HepG2 (cell line): ENCODE measurements around the gene KRT33A. TPM values are rescaled to one million over a fixed set of nuclear protein-coding genes. Genes with fewer than 3 reads are reported as not detected.

Experiments used
- ATAC-seq: fragments of 200-7000 bp; cut with Tn5 transposase; 3 replicates; pipeline ENCODE4 v1.9.1; 2020; ENCODE audit warnings: mild to moderate bottlenecking, moderate library complexity
- BruUV-seq: library from RNA; stranded (reverse); fragments of 400-500 nt; replicated peaks from 2 replicates; lab custom pipeline; 2021; lab: Mats Ljungman, UMichigan
- CTCF ChIA-PET: fragments of 300-600 bp; formaldehyde crosslinking; extraction: SDS; loops from one replicate; lab custom pipeline; 2021; ENCODE audit warnings: low total read pairs, inconsistent platforms, low intra/inter-chr PET ratio; lab: Yijun Ruan, JAX
- POLR2A ChIA-PET: fragments of 350-600 bp; sonication (Branson Sonifier 250); formaldehyde crosslinking; loops from one replicate; lab custom pipeline; 2020; ENCODE audit warnings: antibody characterized with exemption, inconsistent platforms; lab: Yijun Ruan, JAX
- DNase-seq: peaks from one replicate; pipeline ENCODE4 v3.0.0-alpha.2; 2015; ENCODE audit warnings: low spot score
- FAIRE-seq: peaks from 3 replicates; lab custom pipeline; 2011; peaks lifted over from hg19 to GRCh38; lab: Jason Lieb, UNC
- H2AFZ ChIP-seq: one replicate; pipeline ENCODE4 v1.6.1; 2011; ENCODE audit warnings: low read length, inconsistent platforms
- H3K27ac ChIP-seq: fragments of 300-600 bp; 3 replicates; pipeline ENCODE4 v1.8.0; 2011; ENCODE audit warnings: mixed run types, mild to moderate bottlenecking, mixed read lengths, low read length, inconsistent platforms; ENCODE audit not compliant: insufficient read depth; ENCODE audit errors: extremely low read length
- H3K27me3 ChIP-seq, 2 experiments: fragments of 200-600 bp in 1 of 2; 2 replicates in 1 of 2; 3 replicates in 1 of 2; pipeline versions ENCODE4 v1.6.0 to v1.8.0; 2011; ENCODE audit warnings: low read length in 2 of 2, mild to moderate bottlenecking in 2 of 2, moderate library complexity in 2 of 2, inconsistent platforms in 1 of 2; ENCODE audit not compliant: insufficient read depth in 2 of 2, control insufficient read depth in 1 of 2
- H3K36me3 ChIP-seq, 2 experiments: fragments of 200-600 bp in 1 of 2; replicated peaks in 1 of 2; 2 replicates in 1 of 2; 3 replicates in 1 of 2; pipeline versions ENCODE4 v1.5.1 to v1.8.0; 2011; ENCODE audit warnings: low read length in 2 of 2, inconsistent platforms in 1 of 2; ENCODE audit not compliant: insufficient read depth in 2 of 2, control insufficient read depth in 1 of 2
- H3K4me1 ChIP-seq: 2 replicates; pipeline ENCODE4 v1.5.1; 2012; ENCODE audit warnings: low read length, inconsistent platforms; ENCODE audit not compliant: insufficient read depth
- H3K4me2 ChIP-seq: 2 replicates; pipeline ENCODE4 v1.6.0; 2011; ENCODE audit warnings: low read depth, low read length, inconsistent platforms
- H3K4me3 ChIP-seq, 3 experiments: fragments of 200-600 bp in 1 of 3; sonication (generic), shearing (Covaris generic) in 1 of 3; replicated peaks in 1 of 3; 2 replicates each; pipeline ENCODE4 v1.5.1; 2011 to 2016; ENCODE audit warnings: low read length in 3 of 3, inconsistent platforms in 2 of 3, low read depth in 2 of 3, mild to moderate bottlenecking in 2 of 3, control low read depth in 1 of 3, mixed read lengths in 1 of 3; ENCODE audit not compliant: insufficient read depth in 1 of 3
- H3K79me2 ChIP-seq: one replicate; pipeline ENCODE4 v1.6.1; 2011; ENCODE audit warnings: low read length, inconsistent platforms; ENCODE audit not compliant: insufficient read depth
- H3K9ac ChIP-seq: 2 replicates; pipeline ENCODE4 v1.6.0; 2011; ENCODE audit warnings: mild to moderate bottlenecking, low read depth, low read length, inconsistent platforms; ENCODE audit not compliant: insufficient read depth
- H3K9me3 ChIP-seq: 2 replicates; pipeline ENCODE4 v1.5.1; 2012; ENCODE audit warnings: mild to moderate bottlenecking, low read length
- H4K20me1 ChIP-seq: 2 replicates; pipeline ENCODE4 v1.6.0; 2011; ENCODE audit warnings: inconsistent platforms, mild to moderate bottlenecking, low read length, moderate library complexity; ENCODE audit not compliant: insufficient read depth
- BRF2 ChIP-seq: sonication (generic); formaldehyde crosslinking; IDR thresholded peaks from 2 replicates; pipeline ENCODE4 v1.8.1; 2022; ENCODE audit warnings: mild to moderate bottlenecking, missing genetic modification reagents
- CREB3 ChIP-seq: sonication (generic); formaldehyde crosslinking; IDR thresholded peaks from 2 replicates; pipeline ENCODE4 v1.5.0; 2020; ENCODE audit warnings: missing genetic modification reagents
- GABPA ChIP-seq, 2 experiments: IDR thresholded peaks; 2 replicates each; pipeline ENCODE4 v1.6.1; 2011 to 2016; ENCODE audit warnings: low read depth in 2 of 2, low read length in 1 of 2, missing biosample characterization in 1 of 2, missing genetic modification characterization in 1 of 2
- MAZ ChIP-seq, 2 experiments: sonication (generic) in 1 of 2; formaldehyde crosslinking in 1 of 2; IDR thresholded peaks; 2 replicates each; pipeline versions ENCODE4 v1.5.0 to v1.6.1; 2012 to 2020; ENCODE audit warnings: low read depth in 2 of 2, mild to moderate bottlenecking in 2 of 2, borderline replicate concordance in 1 of 2, improper control_type of control experiment in 1 of 2, low read length in 1 of 2, missing genetic modification reagents in 1 of 2, moderate library complexity in 1 of 2
- NCOR1 ChIP-seq: fragments of 200-600 bp; sonication (generic); IDR thresholded peaks from 2 replicates; pipeline ENCODE4 v1.7.0; 2017; ENCODE audit warnings: antibody characterized with exemption, low read length, borderline replicate concordance
- NR1H2 ChIP-seq: sonication (generic); formaldehyde crosslinking; IDR thresholded peaks from 2 replicates; pipeline ENCODE4 v1.8.1; 2022; ENCODE audit warnings: low read depth, missing genetic modification reagents, borderline replicate concordance
- PLSCR1 ChIP-seq: sonication (generic); formaldehyde crosslinking; IDR thresholded peaks from 2 replicates; pipeline ENCODE4 v1.5.0; 2020; ENCODE audit warnings: missing genetic modification reagents, mild to moderate bottlenecking, borderline replicate concordance
- TCF7 ChIP-seq: sonication (generic); IDR thresholded peaks from 2 replicates; pipeline ENCODE4 v1.6.1; 2016; ENCODE audit warnings: antibody characterized with exemption, low read depth
- ZBTB8A ChIP-seq: sonication (generic); formaldehyde crosslinking; IDR thresholded peaks from 2 replicates; pipeline ENCODE4 v1.4.0; 2020; ENCODE audit warnings: mild to moderate bottlenecking, low read depth, missing genetic modification reagents, borderline replicate concordance
- ZNF326 ChIP-seq: sonication (generic); formaldehyde crosslinking; IDR thresholded peaks from 2 replicates; pipeline ENCODE4 v1.4.0; 2020; ENCODE audit warnings: missing genetic modification reagents, borderline replicate concordance
- ZNF740 ChIP-seq: sonication (generic); formaldehyde crosslinking; IDR thresholded peaks from 2 replicates; pipeline ENCODE4 v1.4.0; 2020; ENCODE audit warnings: missing genetic modification reagents
- ZSCAN20 ChIP-seq: sonication (generic); formaldehyde crosslinking; IDR thresholded peaks from 2 replicates; pipeline ENCODE4 v1.4.0; 2020; ENCODE audit warnings: missing genetic modification reagents, mild to moderate bottlenecking, borderline replicate concordance
- ZXDC ChIP-seq: sonication (generic); formaldehyde crosslinking; IDR thresholded peaks from 2 replicates; pipeline ENCODE4 v1.5.0; 2020; ENCODE audit warnings: mild to moderate bottlenecking, missing genetic modification reagents
- WGBS: methylation state at CpG from one replicate; pipeline ENCODE4 v1.1.6; 2017; ENCODE audit warnings: low lambda C conversion rate; 5-methylcytosine and 5-hydroxymethylcytosine counted together
- in situ Hi-C: cut with HindIII; loops from 2 replicates; pipeline ENCODE4 v1.10.0; 2017; ENCODE audit warnings: low pct_unique_long_range_greater_than_20kb; ENCODE audit not compliant: extremely low pct_ligation_motif_present
- intact Hi-C: fragments of 100-400 bp; cut with micrococcal nuclease; formaldehyde crosslinking; loops from one replicate; pipeline ENCODE4 v1.10.0; 2022; ENCODE audit not compliant: unreplicated experiment
- polyA plus RNA-seq, 8 experiments: library from polyadenylated mRNA; depleted of rRNA in 3 of 8; stranded (reverse) in 7 of 8; unstranded in 1 of 8; fragments of >200 nt; fragmentation: Illumina TruSeq in 4 of 8; extraction: Trizol in 4 of 8; gene quantifications; 2 replicates each; pipeline versions ENCODE4 v1.2.1 to v1.2.3, GENCODE V29; 2011 to 2016; ENCODE audit warnings: low read depth in 4 of 8, missing spikeins in 1 of 8, mixed read lengths in 1 of 8; ENCODE audit not compliant: insufficient read depth in 1 of 8
- total RNA-seq, 5 experiments: library from RNA; depleted of rRNA; stranded (reverse); fragments of >200 nt; fragmentation: Illumina TruSeq; extraction: Trizol; gene quantifications; 2 replicates each; pipeline ENCODE4 v1.2.3, GENCODE V29; 2016; ENCODE audit warnings: low read depth in 1 of 5

KRT33A gene
- total and polyA plus RNA-seq, 2 of the 13 experiments (the other 11 are each of a cell fraction or from before 2014, with no cell fraction given) = not detected

- no peak for TF ChIP-seq BRF2 (CRISPR knock-in tag)
- TF ChIP-seq, all 625 proteins: peak for 0
Measured at GRCh38 chr17:41326173-41327145, 24.2 kb downstream of the KRT33A start (continued).

- Histone ChIP-seq H3K4me3 (no peak overlapping the region), H4K20me1 (no peaks in the 10 kb centered on the region), H2AFZ (no peak overlapping the region), H3K27ac (no peak overlapping the region), H3K4me2 (no peak overlapping the region), H3K9me3 (no peaks in the 10 kb centered on the region), H3K36me3 (no peaks in the 10 kb centered on the region), H3K79me2 (no peaks in the 10 kb centered on the region), H3K4me1 (no peaks in the 10 kb centered on the region), H3K9ac (no peak overlapping the region), H3K27me3 (0 out of 5 replicates have a peak, but pooled peaks cover 0 to 5% of the 10 kb centered on the region in 2 experiments)
- DNase-seq = no peak
- POLR2A ChIA-PET = no interaction called here
- intact Hi-C loops (no loop called here), in situ Hi-C loops (no loop called here)
- FAIRE-seq = no peak
- BruUV-seq = no TSS peak
- CTCF ChIA-PET = no interaction called here
- TF ChIP-seq ZBTB8A (CRISPR knock-in tag) (no peak), PLSCR1 (CRISPR knock-in tag) (no peak), ZXDC (CRISPR knock-in tag) (no peak), ZSCAN20 (CRISPR knock-in tag) (no peak), ZNF740 (CRISPR knock-in tag) (no peak), TCF7 (no peak), CREB3 (no peak), MAZ (IDR thresholded peaks at IDR 0.05; ENCODE audit: borderline replicate concordance, low read depth, low read length) (no peak), MAZ (CRISPR knock-in tag; IDR thresholded peaks at IDR 0.05; ENCODE audit: low read depth) (no peak), NCOR1 (no peak), GABPA (IDR thresholded peaks at IDR 0.05; ENCODE audit: low read depth, low read length) (no peak), GABPA (CRISPR knock-in tag; IDR thresholded peaks at IDR 0.05; ENCODE audit: low read depth) (no peak), NR1H2 (CRISPR knock-in tag) (no peak), ZNF326 (CRISPR knock-in tag) (no peak)
- no peak for ATAC-seq
- 3% methylated on average over 5 of the region's 6 CpGs for WGBS
Measured at GRCh38 chr17:41325611-41326010, 25.0 kb downstream of the KRT33A start.
